IgD-negative memory B cell (primary cell): ENCODE results near the gene KPNA1. TPM values are rescaled to one million over a fixed set of nuclear protein-coding genes. Genes with fewer than 3 reads are reported as not detected.

Source experiments
- H3K27ac Mint-ChIP-seq, 3 donors: one replicate each; pipeline ENCODE4 v1.8.0; 2020 to 2022; ENCODE audit warnings: mild to moderate bottlenecking in 3 of 3, mixed read lengths in 3 of 3, moderate library complexity in 1 of 3
- H3K27me3 Mint-ChIP-seq: one replicate; pipeline ENCODE4 v1.8.0; 2021; ENCODE audit warnings: mixed read lengths
- H3K36me3 Mint-ChIP-seq: one replicate; pipeline ENCODE4 v1.8.0; 2020; ENCODE audit warnings: mild to moderate bottlenecking, mixed read lengths
- H3K4me1 Mint-ChIP-seq, 3 donors: one replicate each; pipeline ENCODE4 v1.8.0; 2020 to 2022; ENCODE audit warnings: mixed read lengths in 3 of 3, mild to moderate bottlenecking in 1 of 3
- H3K4me3 Mint-ChIP-seq, 4 donors: one replicate each; pipeline ENCODE4 v1.8.0; 2020 to 2022; ENCODE audit warnings: mild to moderate bottlenecking in 4 of 4, mixed read lengths in 4 of 4, moderate library complexity in 3 of 4
- H3K9me3 Mint-ChIP-seq, 3 donors: one replicate each; pipeline ENCODE4 v1.8.0; 2020 to 2021; ENCODE audit warnings: mixed read lengths in 3 of 3, mild to moderate bottlenecking in 1 of 3
- polyA plus RNA-seq: library from polyadenylated mRNA; unstranded; fragments of 300-500 nt; fragmentation: Illumina TruSeq; gene quantifications from one replicate; pipeline ENCODE4 v1.2.3, GENCODE V29; 2021

KPNA1 gene
- polyA plus RNA-seq, 1 donor from 2014 or later, result 44.8 TPM

DNA sequence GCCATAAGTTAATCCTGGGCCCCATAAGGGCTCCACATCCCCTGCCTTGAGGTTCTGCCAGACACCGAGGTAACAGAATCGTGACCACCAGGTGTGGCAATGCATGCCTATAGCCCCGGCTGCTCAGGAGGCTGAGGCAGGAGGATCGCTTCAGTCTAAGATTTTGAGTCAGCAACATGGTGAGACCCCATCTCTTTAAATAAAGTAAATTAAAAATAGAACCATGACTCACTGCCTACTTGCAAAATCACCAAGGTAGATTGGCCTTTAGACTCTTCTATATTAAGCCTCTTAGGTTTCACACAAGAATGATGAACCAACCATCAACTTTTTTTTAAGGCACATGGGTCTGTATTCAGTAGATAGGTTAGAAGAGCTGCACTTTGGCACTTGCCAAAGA is 108.5 kb downstream of the KPNA1 start:
- H3K4me1 Mint-ChIP-seq, result peaks cover 10 to 19% (median 19%) of the 10 kb centered on the region in 3 donors
- no peaks in the 10 kb centered on the region for H3K9me3 Mint-ChIP-seq
- H3K27ac Mint-ChIP-seq, result no peak overlapping the region
- no peak overlapping the region for H3K4me3 Mint-ChIP-seq
- no peaks in the 10 kb centered on the region for H3K27me3 Mint-ChIP-seq
- H3K36me3 Mint-ChIP-seq, result peaks cover 1% of the 10 kb centered on the region

DNA sequence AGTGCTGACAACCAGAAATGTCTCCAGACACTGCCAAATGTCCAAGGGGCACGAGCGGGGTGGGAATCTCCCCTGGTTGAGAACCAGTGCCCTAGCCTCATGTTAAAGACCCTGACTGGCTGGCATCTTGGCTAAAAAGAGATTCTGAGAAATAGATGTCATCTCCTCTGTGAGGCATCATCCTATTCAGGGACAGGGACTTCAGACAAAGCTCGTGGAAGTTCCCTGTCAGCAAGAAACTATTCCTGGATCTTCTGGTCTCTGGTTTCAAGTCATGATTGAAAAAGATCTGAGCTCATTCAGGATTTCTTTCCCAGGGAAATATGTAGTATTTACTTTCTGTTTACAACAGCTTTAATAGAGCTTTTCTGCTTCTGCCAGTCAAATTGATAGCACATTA is 109.7 kb downstream of the KPNA1 start:
- Mint-ChIP-seq H3K36me3 (peaks cover 1% of the 10 kb centered on the region), H3K4me1 (peaks cover 9 to 18% (median 15%) of the 10 kb centered on the region in 3 donors), H3K27ac (no peak overlapping the region), H3K27me3 (no peaks in the 10 kb centered on the region), H3K4me3 (no peak overlapping the region), H3K9me3 (no peaks in the 10 kb centered on the region)

DNA sequence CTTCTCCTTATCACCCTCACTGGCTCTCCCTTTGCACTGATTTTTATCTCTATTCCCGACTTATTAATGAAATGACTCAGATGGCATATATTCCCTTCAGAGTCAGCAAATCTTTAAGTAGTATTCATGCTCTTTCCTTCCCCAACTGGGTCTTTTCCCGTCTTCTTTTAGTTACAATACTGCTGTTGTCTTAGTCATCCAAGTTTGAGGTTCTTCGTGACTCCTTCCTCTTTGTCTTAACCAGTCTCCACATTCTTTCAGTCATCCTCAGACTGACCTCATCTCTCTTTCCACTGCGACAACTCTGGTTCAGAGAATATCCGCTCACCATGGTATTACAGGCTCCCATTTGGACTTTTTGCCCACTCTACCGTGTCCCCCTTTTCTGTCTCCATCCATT is 111.2 kb downstream of the KPNA1 start:
- no peak overlapping the region for H3K4me3 Mint-ChIP-seq
- no peaks in the 10 kb centered on the region for H3K9me3 Mint-ChIP-seq
- peaks cover 0 to 5% (median 2%) of the 10 kb centered on the region in 3 donors for H3K4me1 Mint-ChIP-seq
- H3K27ac Mint-ChIP-seq, result no peak overlapping the region
- no peaks in the 10 kb centered on the region for H3K27me3 Mint-ChIP-seq
- H3K36me3 Mint-ChIP-seq, result peaks cover 1% of the 10 kb centered on the region

DNA sequence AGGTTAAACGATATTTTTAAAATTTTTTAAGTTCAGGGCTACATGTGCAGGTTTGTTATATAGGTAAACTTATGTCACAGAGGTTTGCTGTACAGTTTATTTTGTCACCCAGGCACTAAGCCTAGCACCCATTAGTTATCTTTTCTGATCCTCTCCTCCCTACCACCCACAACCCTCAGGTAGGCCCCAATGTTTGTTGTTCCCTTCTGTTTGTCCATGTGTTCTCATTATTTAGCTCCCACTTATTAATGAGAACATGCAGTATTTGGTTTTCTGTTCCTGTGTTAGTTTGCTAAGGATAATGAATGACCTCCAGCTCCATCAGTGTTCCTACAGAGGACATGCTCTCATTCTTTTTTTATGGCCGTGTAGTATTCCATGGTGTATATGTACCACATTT is 115.8 kb downstream of the KPNA1 start:
- Mint-ChIP-seq H3K9me3 (no peaks in the 10 kb centered on the region), H3K27ac (no peak overlapping the region), H3K4me1 (no peaks in the 10 kb centered on the region), H3K4me3 (no peak overlapping the region), H3K36me3 (peaks cover 6% of the 10 kb centered on the region), H3K27me3 (no peaks in the 10 kb centered on the region)

DNA sequence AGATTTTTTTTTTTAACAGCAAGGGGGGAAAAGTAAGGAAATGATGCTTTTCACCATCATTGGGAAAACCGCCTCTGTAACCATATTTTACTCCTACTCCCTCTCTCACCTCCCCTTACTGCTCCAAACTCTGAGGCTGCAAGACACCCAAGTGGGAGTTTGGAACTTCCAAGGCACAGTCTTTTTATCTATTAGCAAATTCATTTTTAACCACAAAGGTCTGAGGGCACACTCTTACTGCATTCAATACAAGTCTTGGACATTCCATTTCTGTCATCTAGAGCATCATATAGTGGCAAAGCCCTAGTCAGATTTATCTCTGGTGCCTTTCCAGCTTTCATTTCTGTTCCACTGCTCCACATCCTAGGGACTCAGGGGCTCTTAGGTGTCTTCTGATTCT is 117.5 kb downstream of the KPNA1 start:
- Mint-ChIP-seq H3K27me3 (no peaks in the 10 kb centered on the region), H3K4me3 (no peak overlapping the region), H3K27ac (no peak overlapping the region), H3K9me3 (no peaks in the 10 kb centered on the region), H3K4me1 (peaks cover 2 to 6% (median 3%) of the 10 kb centered on the region in 3 donors), H3K36me3 (peaks cover 5% of the 10 kb centered on the region)

DNA sequence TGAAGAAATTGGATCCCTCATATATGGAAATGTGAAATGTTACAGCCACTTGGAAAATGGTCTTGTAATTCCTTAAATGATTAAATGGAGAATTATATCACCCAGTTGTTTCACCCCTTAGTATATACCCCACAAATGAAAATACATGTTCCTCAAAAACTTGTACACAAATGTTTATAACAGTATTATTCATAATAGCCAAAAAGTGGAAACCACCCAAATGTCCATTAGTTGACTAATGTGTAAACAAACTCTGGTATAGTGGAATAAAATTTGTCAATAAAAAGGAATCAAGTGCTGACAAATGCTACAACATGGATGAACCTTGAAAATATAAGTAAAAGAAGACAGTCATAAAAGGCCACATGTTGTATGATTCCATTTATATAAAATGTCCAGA is 118.2 kb downstream of the KPNA1 start:
- H3K27me3 Mint-ChIP-seq, result no peaks in the 10 kb centered on the region
- H3K27ac Mint-ChIP-seq, result no peak overlapping the region
- H3K4me1 Mint-ChIP-seq, result peaks cover 2 to 8% (median 3%) of the 10 kb centered on the region in 3 donors
- no peak overlapping the region for H3K4me3 Mint-ChIP-seq
- H3K36me3 Mint-ChIP-seq, result peaks cover 5% of the 10 kb centered on the region
- no peaks in the 10 kb centered on the region for H3K9me3 Mint-ChIP-seq

DNA sequence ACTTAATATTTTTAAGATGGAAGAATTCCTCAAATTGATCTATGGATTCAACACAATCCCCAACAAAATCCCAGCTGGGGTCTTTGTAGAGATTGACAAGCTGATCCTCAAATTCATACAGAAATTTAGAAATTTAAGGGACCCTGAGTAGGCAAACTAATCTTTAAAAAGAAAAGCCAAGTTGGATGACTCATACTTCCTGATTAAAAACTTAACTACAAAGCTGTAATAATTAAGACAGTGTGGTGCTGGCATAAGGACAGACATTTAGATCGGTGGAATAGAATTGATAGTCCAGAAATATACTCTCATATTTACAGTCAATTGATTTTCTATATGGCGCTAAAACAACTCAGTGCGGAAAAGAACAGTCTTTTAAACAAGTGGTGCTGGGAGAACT is 119.2 kb downstream of the KPNA1 start:
- peaks cover 2 to 9% (median 3%) of the 10 kb centered on the region in 3 donors for H3K4me1 Mint-ChIP-seq
- H3K27ac Mint-ChIP-seq, result no peak overlapping the region
- no peaks in the 10 kb centered on the region for H3K27me3 Mint-ChIP-seq
- H3K9me3 Mint-ChIP-seq, result no peaks in the 10 kb centered on the region
- no peak overlapping the region for H3K4me3 Mint-ChIP-seq
- peaks cover 5% of the 10 kb centered on the region for H3K36me3 Mint-ChIP-seq

DNA sequence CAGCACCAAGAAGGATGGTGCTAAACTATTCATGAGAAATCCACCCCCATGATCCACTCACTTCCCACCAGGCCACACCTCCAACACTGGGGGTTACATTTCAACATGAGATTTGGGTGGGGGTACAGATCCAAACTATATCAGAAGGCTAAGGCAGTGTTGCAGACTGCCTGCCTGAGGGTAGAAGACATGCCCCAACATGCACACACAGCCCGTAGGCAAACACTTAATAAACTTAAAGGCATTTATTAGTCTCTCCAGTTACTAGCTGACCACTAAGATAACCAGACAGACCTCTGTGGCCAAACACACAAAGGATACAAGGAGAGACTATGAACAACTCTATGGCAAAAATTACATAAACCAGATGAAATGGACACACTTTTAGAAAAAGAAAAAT is 120.6 kb downstream of the KPNA1 start:
- Mint-ChIP-seq H3K27me3 (no peaks in the 10 kb centered on the region), H3K4me3 (no peak overlapping the region), H3K36me3 (peaks cover 5% of the 10 kb centered on the region), H3K27ac (no peak overlapping the region), H3K4me1 (peaks cover 2 to 9% (median 3%) of the 10 kb centered on the region in 3 donors), H3K9me3 (no peaks in the 10 kb centered on the region)

DNA sequence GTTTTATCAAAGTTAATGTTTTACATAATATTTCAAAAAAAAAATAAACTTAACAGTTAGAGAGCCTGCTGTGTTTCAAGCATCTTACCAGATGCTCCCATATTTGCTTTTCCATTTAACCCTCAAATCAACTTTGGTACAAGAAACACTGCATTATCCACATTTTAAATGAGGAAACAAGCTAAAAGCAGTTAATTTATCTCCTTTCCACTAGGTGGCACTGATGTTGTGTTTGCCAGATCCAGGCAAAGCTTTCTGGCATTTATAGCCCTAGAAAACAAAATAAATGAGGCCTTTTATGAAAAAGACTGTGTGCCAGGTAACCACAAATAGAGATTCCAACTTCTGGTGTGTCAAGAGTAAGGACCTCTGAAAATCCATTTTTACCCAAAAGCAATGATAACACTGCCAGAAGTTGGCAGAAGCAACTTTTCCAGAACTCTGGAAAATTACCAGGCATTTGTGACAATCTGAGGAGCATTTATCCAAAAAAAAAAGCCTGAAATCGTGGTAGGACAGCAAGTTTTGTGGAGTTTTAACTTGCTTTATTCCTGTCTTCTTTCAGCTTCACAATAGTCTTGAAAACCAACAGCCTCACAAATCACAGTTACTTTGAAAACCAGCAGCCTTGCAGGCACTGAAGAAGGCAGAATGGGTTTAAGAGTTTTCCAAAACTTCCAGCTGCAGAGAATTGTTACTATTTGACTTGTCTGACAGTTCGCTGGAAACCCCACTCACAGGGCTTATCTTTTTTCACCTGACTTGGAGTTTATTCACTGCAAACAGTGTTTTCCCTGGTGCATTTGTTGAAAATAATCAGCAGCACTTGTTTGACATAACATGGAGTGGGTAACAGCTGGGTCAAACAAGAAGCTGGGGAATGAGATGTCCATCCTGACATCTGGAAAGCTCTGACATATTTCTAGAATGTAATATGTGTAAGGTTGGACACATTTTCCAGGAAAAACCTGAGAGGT is 121.6 kb downstream of the KPNA1 start:
- Mint-ChIP-seq H3K4me1 (peaks cover 5 to 13% (median 10%) of the 10 kb centered on the region in 3 donors), H3K27me3 (no peaks in the 10 kb centered on the region), H3K27ac (no peak overlapping the region), H3K36me3 (peaks cover 5% of the 10 kb centered on the region), H3K9me3 (no peaks in the 10 kb centered on the region), H3K4me3 (no peak overlapping the region)

DNA sequence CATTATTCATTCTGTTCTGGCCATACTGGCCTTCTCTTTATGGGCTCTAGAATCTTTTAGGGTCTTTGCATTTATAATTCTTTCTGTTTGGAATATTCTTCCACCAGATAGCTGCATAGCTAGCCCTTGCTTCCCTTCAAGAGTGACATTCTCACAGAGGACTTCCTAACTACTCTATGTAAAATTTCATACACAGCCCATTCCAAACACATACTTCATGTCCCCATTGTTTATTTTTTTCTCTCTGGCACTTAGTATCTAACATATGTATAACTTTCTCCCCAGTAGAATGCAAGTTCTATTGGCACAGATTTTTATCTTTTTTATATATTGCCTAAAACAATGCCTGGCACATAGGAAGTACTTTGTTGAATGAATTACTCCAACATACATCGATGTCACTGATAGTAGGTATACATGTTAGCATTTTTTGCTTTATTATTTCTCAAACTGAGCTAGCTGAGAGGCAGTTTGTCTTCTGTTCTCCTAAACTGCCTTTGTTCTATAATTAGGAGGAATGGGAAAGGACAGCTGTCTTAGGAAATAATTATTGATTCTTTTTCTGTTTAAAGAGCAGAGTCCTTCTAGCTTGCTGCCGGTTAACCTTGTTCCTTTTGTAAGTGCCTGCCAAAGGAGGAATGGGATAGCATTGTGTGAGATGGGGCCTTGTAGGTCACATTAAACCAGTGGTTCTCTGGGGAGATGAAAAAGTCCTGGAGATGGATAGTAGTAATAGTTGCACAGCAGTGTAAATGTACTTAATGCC is 122.9 kb downstream of the KPNA1 start:
- Mint-ChIP-seq H3K9me3 (no peaks in the 10 kb centered on the region), H3K4me1 (peaks cover 7 to 20% (median 17%) of the 10 kb centered on the region in 3 donors), H3K36me3 (peaks cover 6% of the 10 kb centered on the region), H3K27ac (no peak overlapping the region), H3K4me3 (no peak overlapping the region), H3K27me3 (no peaks in the 10 kb centered on the region)

DNA sequence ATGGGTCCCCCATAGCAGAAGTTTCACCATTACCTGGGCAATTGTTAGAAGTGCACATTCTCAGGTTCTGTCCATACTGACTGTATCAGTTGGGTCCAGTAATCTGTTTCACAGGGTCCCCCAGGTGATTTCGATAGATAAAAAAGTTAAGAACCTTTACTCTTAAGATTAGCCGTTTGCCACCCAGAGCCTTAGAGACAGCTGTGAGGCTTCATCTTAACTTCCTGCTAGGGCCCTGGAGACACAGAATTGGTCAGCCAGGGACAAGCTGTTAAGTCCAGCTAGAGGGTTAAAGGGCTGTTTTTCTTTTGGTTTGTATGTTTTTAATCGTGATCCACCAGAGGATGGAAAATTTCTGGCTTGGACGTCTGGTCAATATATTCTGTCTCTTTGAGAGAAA is 124.1 kb downstream of the KPNA1 start:
- Mint-ChIP-seq H3K27me3 (no peaks in the 10 kb centered on the region), H3K4me1 (peaks cover 9 to 24% (median 20%) of the 10 kb centered on the region in 3 donors), H3K9me3 (no peaks in the 10 kb centered on the region), H3K27ac (no peak overlapping the region), H3K36me3 (peaks cover 1% of the 10 kb centered on the region), H3K4me3 (no peak overlapping the region)

DNA sequence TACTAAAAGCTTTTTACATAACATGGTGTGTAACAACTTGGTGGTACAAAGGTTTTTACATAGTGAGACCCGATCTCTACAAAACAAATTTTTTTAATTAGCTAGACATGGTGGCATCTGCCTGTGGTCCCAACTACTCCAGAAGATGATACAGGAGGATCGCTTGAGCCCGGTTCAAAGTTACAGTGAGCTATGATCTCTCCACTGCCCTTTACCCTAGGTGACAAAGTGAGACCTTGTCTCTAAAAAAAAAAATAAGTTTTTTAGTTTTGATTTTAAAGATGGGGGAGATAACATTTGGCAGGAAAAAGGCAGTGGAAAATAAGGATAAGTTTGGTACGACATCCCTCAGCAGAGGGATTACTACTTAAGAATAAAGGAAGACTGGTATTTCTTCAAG is 124.8 kb downstream of the KPNA1 start:
- H3K27ac Mint-ChIP-seq, result peak overlapping the region in 1 of 3 donors; percentile 64
- H3K4me1 Mint-ChIP-seq, result peaks cover 11 to 28% (median 20%) of the 10 kb centered on the region in 3 donors
- H3K27me3 Mint-ChIP-seq, result no peaks in the 10 kb centered on the region
- H3K4me3 Mint-ChIP-seq, result no peak overlapping the region
- H3K36me3 Mint-ChIP-seq, result peaks cover 1% of the 10 kb centered on the region
- no peaks in the 10 kb centered on the region for H3K9me3 Mint-ChIP-seq

DNA sequence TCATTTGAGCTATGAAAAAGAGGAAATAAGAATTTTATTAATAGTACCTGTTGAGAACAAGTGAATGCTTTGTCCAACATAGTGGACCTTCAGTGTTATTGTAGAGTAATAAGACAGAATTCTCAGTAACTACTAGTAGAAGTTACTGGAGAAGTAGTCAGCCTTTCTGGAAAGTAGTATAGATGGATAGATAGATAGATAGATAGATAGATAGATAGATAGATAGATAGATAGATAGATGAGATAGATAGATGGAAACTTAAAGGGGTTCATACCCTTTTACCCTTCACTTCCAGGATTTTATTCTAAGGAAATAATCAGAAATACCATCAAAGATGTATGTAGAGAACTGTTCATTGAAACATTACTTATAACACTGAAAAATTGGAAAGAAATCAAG is 125.5 kb downstream of the KPNA1 start:
- H3K4me3 Mint-ChIP-seq, result no peak overlapping the region
- H3K27ac Mint-ChIP-seq, result no peak overlapping the region
- H3K9me3 Mint-ChIP-seq, result no peaks in the 10 kb centered on the region
- no peaks in the 10 kb centered on the region for H3K27me3 Mint-ChIP-seq
- peaks cover 1% of the 10 kb centered on the region for H3K36me3 Mint-ChIP-seq
- peaks cover 15 to 32% (median 20%) of the 10 kb centered on the region in 3 donors for H3K4me1 Mint-ChIP-seq

DNA sequence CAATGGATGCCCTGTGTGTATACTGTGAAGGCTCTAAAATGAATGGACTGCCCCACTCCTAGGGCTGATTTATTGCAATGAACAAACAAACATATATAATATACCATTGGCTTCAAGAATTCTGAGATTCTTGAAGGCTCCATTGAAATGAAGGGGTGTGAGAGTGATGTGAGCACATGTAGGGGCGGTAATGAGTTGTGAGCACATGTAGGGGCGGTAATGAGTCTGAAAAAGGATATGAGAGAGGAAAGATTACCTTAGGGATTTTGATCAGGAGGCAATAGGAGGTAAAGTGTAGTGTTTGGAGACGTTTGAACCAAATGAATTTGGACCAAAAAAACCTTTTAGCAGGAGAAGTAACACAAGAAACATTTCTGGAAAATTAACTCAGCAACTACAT is 127.0 kb downstream of the KPNA1 start:
- Mint-ChIP-seq H3K36me3 (peaks cover 1% of the 10 kb centered on the region), H3K9me3 (no peaks in the 10 kb centered on the region), H3K4me1 (peaks cover 15 to 29% (median 19%) of the 10 kb centered on the region in 3 donors), H3K27ac (peak overlapping the region in 1 of 3 donors; percentile 33), H3K4me3 (no peak overlapping the region), H3K27me3 (no peaks in the 10 kb centered on the region)
